B cell (primary cell): ENCODE results near the gene OCA2. TPM values are rescaled to one million over a fixed set of nuclear protein-coding genes. Genes with fewer than 3 reads are reported as not detected.

ENCODE experiments used
- ATAC-seq: fragments of 200-7000 bp; cut with Tn5 transposase; one replicate; pipeline ENCODE4 v1.10.0; 2021; ENCODE audit warnings: low read depth, mild to moderate bottlenecking, moderate number of reproducible peaks, moderate library complexity
- CTCF ChIA-PET: fragments of 350-600 bp; sonication (Branson Sonifier 250); formaldehyde crosslinking; loops from one replicate; lab custom pipeline; 2021; ENCODE audit warnings: antibody characterized with exemption, inconsistent platforms; lab: Charles Lee
- POLR2A ChIA-PET: fragments of 350-600 bp; sonication (Branson Sonifier 250); formaldehyde crosslinking; loops from one replicate; lab custom pipeline; 2021; ENCODE audit warnings: antibody characterized with exemption; lab: Charles Lee
- DNase-seq: peaks from one replicate; pipeline ENCODE4 v3.0.0; 2013
- H2AFZ ChIP-seq: 2 replicates; pipeline ENCODE4 v1.6.1; 2012; ENCODE audit warnings: mild to moderate bottlenecking, low read depth, low read length; ENCODE audit not compliant: insufficient read depth, poor library complexity, severe bottlenecking
- H3K27ac ChIP-seq, 2 donors: 1 replicate in 1 of 2; 2 replicates in 1 of 2; pipeline ENCODE4 v1.5.1; 2012 to 2013; ENCODE audit warnings: low read length in 2 of 2, mild to moderate bottlenecking in 2 of 2, moderate library complexity in 1 of 2
- H3K27me3 ChIP-seq, 4 experiments: fragments of 200-600 bp in 1 of 4; sonication (generic) in 1 of 4; replicated peaks in 1 of 4; 1 replicate in 2 of 4; 2 replicates in 2 of 4; pipeline versions ENCODE4 v1.6.1 to v1.7.0; 2013 to 2016; ENCODE audit warnings: low read length in 3 of 4, mild to moderate bottlenecking in 2 of 4, mixed read lengths in 1 of 4, moderate library complexity in 1 of 4; ENCODE audit not compliant: insufficient read depth in 4 of 4, control insufficient read depth in 3 of 4; ENCODE audit errors: control extremely low read depth in 1 of 4
- H3K36me3 ChIP-seq, 2 experiments: replicated peaks in 1 of 2; 1 replicate in 1 of 2; 2 replicates in 1 of 2; pipeline versions ENCODE4 v1.6.1 to v1.7.1; 2013; ENCODE audit warnings: low read length in 1 of 2; ENCODE audit not compliant: insufficient read depth in 2 of 2, control insufficient read depth in 1 of 2; ENCODE audit errors: control extremely low read depth in 1 of 2, extremely low read depth in 1 of 2
- H3K4me1 ChIP-seq, 2 donors: fragments of 200-600 bp in 1 of 2; sonication (generic) in 1 of 2; 1 replicate in 1 of 2; 2 replicates in 1 of 2; pipeline versions ENCODE4 v1.5.1 to v1.6.1; 2013 to 2017; ENCODE audit warnings: low read length in 2 of 2; ENCODE audit not compliant: control insufficient read depth in 2 of 2, insufficient read depth in 2 of 2
- H3K4me2 ChIP-seq: replicated peaks from 2 replicates; pipeline ENCODE3; 2012; ENCODE audit warnings: mild to moderate bottlenecking, low read depth, low read length; ENCODE audit not compliant: poor library complexity, severe bottlenecking
- H3K4me3 ChIP-seq, 5 experiments: fragments of 200-600 bp in 1 of 5; sonication (generic) in 1 of 5; 1 replicate in 3 of 5; 2 replicates in 2 of 5; pipeline versions ENCODE4 v1.5.1 to v1.7.0; 2011 to 2016; ENCODE audit warnings: low read length in 4 of 5, mild to moderate bottlenecking in 4 of 5, low read depth in 2 of 5, control low read depth in 1 of 5, moderate library complexity in 1 of 5; ENCODE audit not compliant: insufficient read depth in 1 of 5; ENCODE audit errors: control extremely low read depth in 1 of 5, extremely low read depth in 1 of 5
- H3K79me2 ChIP-seq: fragments of 200-600 bp; sonication (generic); one replicate; pipeline ENCODE4 v1.6.0; 2016; ENCODE audit warnings: low read length; ENCODE audit not compliant: control insufficient read depth, insufficient read depth
- H3K9ac ChIP-seq: fragments of 200-600 bp; sonication (generic); 2 replicates; pipeline ENCODE4 v1.6.1; 2017; ENCODE audit warnings: mild to moderate bottlenecking, low read length, moderate library complexity
- H3K9me3 ChIP-seq, 3 donors: one replicate each; pipeline versions ENCODE4 v1.6.1 to v1.7.1; 2013; ENCODE audit warnings: low read length in 2 of 3; ENCODE audit not compliant: control insufficient read depth in 2 of 3, insufficient read depth in 1 of 3; ENCODE audit errors: control extremely low read depth in 1 of 3
- H4K20me1 ChIP-seq: 2 replicates; pipeline ENCODE4 v1.6.0; 2012; ENCODE audit warnings: mild to moderate bottlenecking, low read length; ENCODE audit not compliant: insufficient read depth, control insufficient read depth, poor library complexity, severe bottlenecking
- H3K27ac Mint-ChIP-seq: one replicate; pipeline ENCODE4 v1.8.0; 2021; ENCODE audit warnings: mixed read lengths
- H3K27me3 Mint-ChIP-seq: one replicate; pipeline ENCODE4 v1.8.0; 2021; ENCODE audit warnings: mixed read lengths
- H3K4me1 Mint-ChIP-seq: one replicate; pipeline ENCODE4 v1.8.0; 2021; ENCODE audit warnings: mixed read lengths
- H3K4me3 Mint-ChIP-seq: one replicate; pipeline ENCODE4 v1.8.0; 2021; ENCODE audit warnings: mixed read lengths
- H3K9me3 Mint-ChIP-seq: one replicate; pipeline ENCODE4 v1.8.0; 2022; ENCODE audit warnings: mixed read lengths; ENCODE audit not compliant: insufficient read depth
- CTCF ChIP-seq: fragments of 200-600 bp; IDR thresholded peaks from one replicate; pipeline ENCODE4 v1.8.0; 2022; ENCODE audit warnings: antibody characterized with exemption, mild to moderate bottlenecking
- EZH2 ChIP-seq: IDR thresholded peaks from 2 replicates; pipeline ENCODE4 v1.6.1; 2012; ENCODE audit warnings: borderline replicate concordance, low read depth, mild to moderate bottlenecking, moderate library complexity, low read length; ENCODE audit not compliant: insufficient read depth, poor library complexity, severe bottlenecking
- WGBS: methylation state at CpG from one replicate; pipeline ENCODE4 v1.1.5; 2013; ENCODE audit warnings: missing lambda C conversion rate; ENCODE audit not compliant: insufficient coverage; 5-methylcytosine and 5-hydroxymethylcytosine counted together
- intact Hi-C: fragments of 100-400 bp; cut with micrococcal nuclease; formaldehyde crosslinking; loops from one replicate; pipeline ENCODE4 v1.10.0; 2022
- polyA plus RNA-seq: library from polyadenylated mRNA; depleted of rRNA; stranded (reverse); fragments of >200 nt; gene quantifications from 2 replicates; pipeline ENCODE4 v1.2.3, GENCODE V29; 2012
- total RNA-seq, 2 donors: library from RNA; stranded (reverse); fragments of 120-200 nt in 1 of 2; gene quantifications; 1 replicate in 1 of 2; 2 replicates in 1 of 2; pipeline versions ENCODE4 v1.2.3 to v1.2.4, GENCODE V29; 2013 to 2022

OCA2 gene
- total and polyA plus RNA-seq, 2 donors (not counting 1 experiment from before 2014, with no cell fraction given), result 0.12 TPM; not detected in 1

DNA sequence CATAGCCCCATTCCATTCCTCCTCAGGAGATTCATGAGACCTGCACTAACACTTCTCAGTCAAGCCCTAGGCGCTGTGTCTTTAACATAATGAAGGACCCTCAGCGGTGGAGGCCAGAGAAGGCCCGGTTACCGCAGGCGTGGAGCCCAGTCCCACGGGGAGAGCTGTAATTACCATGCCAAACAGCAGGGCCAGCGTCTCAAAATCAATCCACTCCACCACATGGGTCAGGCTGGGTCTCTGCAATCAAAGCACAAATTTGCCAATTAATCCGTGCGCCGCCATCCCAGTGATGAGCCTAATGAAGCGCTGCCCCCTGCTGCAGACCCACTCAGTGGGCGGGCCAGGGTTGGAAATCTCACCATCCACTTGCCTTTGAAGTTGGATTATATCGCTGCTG is 109.7 kb downstream of the OCA2 start:
- DNase-seq (no peak), ATAC-seq (no peak)
- CTCF ChIA-PET, result no interaction called here
- Histone ChIP-seq H3K9me3 (peaks cover 0 to 16% (median 0%) of the 10 kb centered on the region in 3 donors), H3K9ac (no peak overlapping the region), H3K79me2 (no peaks in the 10 kb centered on the region), H3K27me3 (no peaks in the 10 kb centered on the region), H3K4me3 (no peak overlapping the region), H2AFZ (no peak overlapping the region), H3K4me2 (no peak overlapping the region), H3K36me3 (no peaks in the 10 kb centered on the region), H4K20me1 (no peaks in the 10 kb centered on the region), H3K27ac (no peak overlapping the region), H3K4me1 (no peaks in the 10 kb centered on the region)
- TF ChIP-seq EZH2 (no peak), CTCF (no peak)
- WGBS, result 89% methylated on average over 11 of the region's 13 CpGs
- POLR2A ChIA-PET, result no interaction called here
- no peaks in the 10 kb centered on the region for H3K4me1 Mint-ChIP-seq
- no peak overlapping the region for H3K4me3 Mint-ChIP-seq
- H3K27me3 Mint-ChIP-seq, result no peaks in the 10 kb centered on the region
- intact Hi-C loops, result no loop called here
- H3K9me3 Mint-ChIP-seq, result no peaks in the 10 kb centered on the region
- H3K27ac Mint-ChIP-seq, result no peak overlapping the region

DNA sequence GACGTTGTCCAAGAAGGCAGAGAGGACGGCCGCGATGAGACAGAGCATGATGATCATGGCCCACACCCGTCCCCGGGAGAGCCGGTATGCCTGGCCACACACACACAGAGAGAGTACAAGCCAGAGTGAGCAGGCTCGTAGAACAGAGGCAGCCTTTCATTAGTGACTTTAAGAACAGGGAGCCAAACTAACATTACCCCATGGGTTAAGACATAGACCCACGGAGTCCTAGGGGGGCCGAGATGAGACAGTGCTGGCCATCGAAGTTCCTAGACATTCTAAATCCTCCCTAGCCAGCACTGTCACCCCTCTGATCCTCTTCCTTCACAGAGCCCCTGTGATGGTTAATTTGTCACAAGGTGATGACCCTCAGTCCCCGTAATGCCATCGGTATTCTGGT is 114.0 kb downstream of the OCA2 start:
- no peak for TF ChIP-seq CTCF
- no peak for TF ChIP-seq EZH2
- Histone ChIP-seq H4K20me1 (no peaks in the 10 kb centered on the region), H3K36me3 (no peaks in the 10 kb centered on the region), H3K4me3 (no peak overlapping the region), H3K27ac (no peak overlapping the region), H3K4me2 (no peak overlapping the region), H3K9me3 (peaks cover 0 to 16% (median 0%) of the 10 kb centered on the region in 3 donors), H3K4me1 (no peaks in the 10 kb centered on the region), H2AFZ (no peak overlapping the region), H3K27me3 (no peaks in the 10 kb centered on the region), H3K9ac (no peak overlapping the region), H3K79me2 (no peaks in the 10 kb centered on the region)
- no peak for ATAC-seq
- Mint-ChIP-seq H3K27ac (no peak overlapping the region), H3K4me3 (no peak overlapping the region), H3K9me3 (peaks cover 2% of the 10 kb centered on the region), H3K4me1 (no peaks in the 10 kb centered on the region), H3K27me3 (no peaks in the 10 kb centered on the region)
- DNase-seq, result no peak
- ChIA-PET CTCF (no interaction called here), POLR2A (no interaction called here)
- 99% methylated on average over 10 of the region's 13 CpGs for WGBS
- intact Hi-C loops, result no loop called here
